ENCODE results near the gene PSMC1. TPM values are rescaled to one million over a fixed set of nuclear protein-coding genes. Genes with fewer than 3 reads are reported as not detected.
A peak's percentile ranks its signal among the peaks of the same experiment; 100 is the strongest.

The PSMC1 gene
- total and polyA plus RNA-seq, 2 experiments from 2014 or later = 132 to 179 TPM

DNA sequence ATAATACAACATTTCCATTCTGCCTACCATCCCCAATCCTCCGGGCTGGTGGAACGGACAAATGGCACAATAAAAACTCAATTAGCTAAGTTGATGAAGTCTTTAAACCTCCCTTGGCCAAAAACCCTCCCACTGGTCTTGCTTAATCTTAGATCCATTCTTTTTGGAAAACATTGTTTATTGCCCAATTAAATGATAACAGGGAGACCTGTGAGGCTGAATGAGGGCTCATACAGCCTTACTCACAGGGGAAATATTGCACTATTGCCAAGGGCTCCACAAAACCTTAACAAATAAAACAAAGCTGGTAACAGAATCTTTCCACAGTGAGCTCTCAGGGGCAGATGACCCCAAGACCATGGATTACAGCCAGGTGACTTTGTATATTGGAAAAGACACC, 7.8 kb upstream of the PSMC1 start:
- Histone ChIP-seq H2AFZ (no peak overlapping the region), H3K9me2 (ENCODE audit: insufficient read depth) (no peaks in the 10 kb centered on the region), H3K36me3 (ENCODE audit: low read depth) (no peaks in the 10 kb centered on the region), H3K9ac (no peak overlapping the region), H4K20me1 (ENCODE audit: insufficient read depth) (no peaks in the 10 kb centered on the region), H3K4me1 (ENCODE audit: insufficient read depth) (no peaks in the 10 kb centered on the region), H3K4me3 (no peak overlapping the region), H3K27ac (no peak overlapping the region), H3K27me3 (replicated peaks; ENCODE audit: insufficient read depth) (no peaks in the 10 kb centered on the region), H3K9me3 (ENCODE audit: low read depth) (no peaks in the 10 kb centered on the region), H3K4me2 (ENCODE audit: unreplicated experiment) (no peak overlapping the region), H3K79me2 (ENCODE audit: insufficient read depth) (no peaks in the 10 kb centered on the region), H3F3A (ENCODE audit: insufficient read depth) (no peaks in the 10 kb centered on the region)
- in situ Hi-C loops (cut with MboI) = no loop called here
- 73 to 76% methylated on average over 2 of the region's 2 CpGs for WGBS, 2 experiments (ENCODE audit: low coverage in 1 of 2, low lambda C conversion rate in 2 of 2, missing lambda C conversion rate in 2 of 2)
- no peak for TF ChIP-seq EZH2 (IDR thresholded peaks at IDR 0.05; ENCODE audit: insufficient read depth, poor library complexity, severe bottlenecking)
- no peak for TF ChIP-seq EZH2phosphoT487 (IDR thresholded peaks at IDR 0.05; ENCODE audit: insufficient read depth, low read depth)
- no peak for DNase-seq

- 71 to 79% methylated on average over 8 of the region's 8 CpGs for WGBS, 2 experiments (ENCODE audit: low coverage in 1 of 2, low lambda C conversion rate in 2 of 2, missing lambda C conversion rate in 2 of 2)
- Histone ChIP-seq H3K4me3 (no peak overlapping the region), H3K9ac (no peak overlapping the region), H3K9me2 (ENCODE audit: insufficient read depth) (no peaks in the 10 kb centered on the region), H2AFZ (no peak overlapping the region), H3K4me1 (ENCODE audit: insufficient read depth) (peaks cover 13% of the 10 kb centered on the region; the same call in 1 of the 2 replicates), H3F3A (ENCODE audit: insufficient read depth) (no peaks in the 10 kb centered on the region), H3K27me3 (replicated peaks; ENCODE audit: insufficient read depth) (no peaks in the 10 kb centered on the region), H3K36me3 (ENCODE audit: low read depth) (no peaks in the 10 kb centered on the region), H3K9me3 (ENCODE audit: low read depth) (no peaks in the 10 kb centered on the region), H3K4me2 (ENCODE audit: unreplicated experiment) (no peak overlapping the region), H3K27ac (no peak overlapping the region), H3K79me2 (ENCODE audit: insufficient read depth) (peaks cover 32% of the 10 kb centered on the region), H4K20me1 (ENCODE audit: insufficient read depth) (no peaks in the 10 kb centered on the region)
- TF ChIP-seq EZH2 (IDR thresholded peaks at IDR 0.05; ENCODE audit: insufficient read depth, poor library complexity, severe bottlenecking) (no peak), EZH2phosphoT487 (IDR thresholded peaks at IDR 0.05; ENCODE audit: insufficient read depth, low read depth) (no peak)
- in situ Hi-C loops (cut with MboI) = no loop called here
- DNase-seq = no peak
These were observed 2.5 kb upstream of the PSMC1 start for GRCh38 chr14:90253826-90254225.

- H3K9me3 ChIP-seq (ENCODE audit: low read depth) = no peaks in the 10 kb centered on the region
- H3K9ac ChIP-seq = peak overlapping the region; percentile 97
- peak overlapping the region; percentile 70 for H3K27ac ChIP-seq
- H3K4me2 ChIP-seq (ENCODE audit: unreplicated experiment) = peak overlapping the region; percentile 83
- WGBS, 2 experiments (ENCODE audit: low coverage in 1 of 2, low lambda C conversion rate in 2 of 2, missing lambda C conversion rate in 2 of 2) = 50 to 59% methylated on average over 1 of the region's 1 CpG
- peaks cover 49% of the 10 kb centered on the region for H3K79me2 ChIP-seq (ENCODE audit: insufficient read depth)
- DNase-seq = no peak
- TF ChIP-seq EZH2phosphoT487 (IDR thresholded peaks at IDR 0.05; ENCODE audit: insufficient read depth, low read depth) = no peak
- TF ChIP-seq EZH2 (IDR thresholded peaks at IDR 0.05; ENCODE audit: insufficient read depth, poor library complexity, severe bottlenecking) = no peak
- H4K20me1 ChIP-seq (ENCODE audit: insufficient read depth) = no peaks in the 10 kb centered on the region
- H3K36me3 ChIP-seq (ENCODE audit: low read depth) = peaks cover 13% of the 10 kb centered on the region
- H3F3A ChIP-seq (ENCODE audit: insufficient read depth) = no peaks in the 10 kb centered on the region
- peak overlapping the region; percentile 97 for H2AFZ ChIP-seq
- H3K9me2 ChIP-seq (ENCODE audit: insufficient read depth) = no peaks in the 10 kb centered on the region
- in situ Hi-C loops (cut with MboI) = no loop called here
- H3K4me1 ChIP-seq (ENCODE audit: insufficient read depth) = peaks cover 13% of the 10 kb centered on the region; the same call in 1 of the 2 replicates
- peak overlapping the region; percentile 93 for H3K4me3 ChIP-seq
- H3K27me3 ChIP-seq (replicated peaks; ENCODE audit: insufficient read depth) = no peaks in the 10 kb centered on the region
These were observed 482 bp upstream of the PSMC1 start for GRCh38 chr14:90255871-90256270.

GRCh38 chr14:90263748-90264449, 7.5 kb downstream of the PSMC1 start:
- WGBS, 2 experiments (ENCODE audit: low coverage in 1 of 2, low lambda C conversion rate in 2 of 2, missing lambda C conversion rate in 2 of 2) = 78 to 79% methylated on average over 8 of the region's 8 CpGs
- Histone ChIP-seq H3K9me2 (ENCODE audit: insufficient read depth) (no peaks in the 10 kb centered on the region), H3K4me1 (ENCODE audit: insufficient read depth) (no peaks in the 10 kb centered on the region), H3K4me2 (ENCODE audit: unreplicated experiment) (no peak overlapping the region), H4K20me1 (ENCODE audit: insufficient read depth) (no peaks in the 10 kb centered on the region), H3K4me3 (no peak overlapping the region), H3K27ac (no peak overlapping the region), H3K9ac (no peak overlapping the region), H3F3A (ENCODE audit: insufficient read depth) (no peaks in the 10 kb centered on the region), H3K27me3 (replicated peaks; ENCODE audit: insufficient read depth) (no peaks in the 10 kb centered on the region), H3K9me3 (ENCODE audit: low read depth) (no peaks in the 10 kb centered on the region), H2AFZ (no peak overlapping the region), H3K36me3 (ENCODE audit: low read depth) (peaks cover 65% of the 10 kb centered on the region), H3K79me2 (ENCODE audit: insufficient read depth) (peaks cover 29% of the 10 kb centered on the region)
- TF ChIP-seq EZH2 (IDR thresholded peaks at IDR 0.05; ENCODE audit: insufficient read depth, poor library complexity, severe bottlenecking) = no peak
- TF ChIP-seq EZH2phosphoT487 (IDR thresholded peaks at IDR 0.05; ENCODE audit: insufficient read depth, low read depth) = no peak
- no peak for DNase-seq
- in situ Hi-C loops (cut with MboI) = no loop called here

Data from GM23248 (cell line).